GM12878 (cell line): ENCODE measurements around the gene ESRRB. TPM values are rescaled to one million over a fixed set of nuclear protein-coding genes. Genes with fewer than 3 reads are reported as not detected.

Source experiments
- GATAD2B ChIP-seq: fragments of 450-650 bp; conservative IDR thresholded peaks from 2 replicates; pipeline ENCODE4 v1.6.1; 2017; ENCODE audit warnings: low read depth, mild to moderate bottlenecking, moderate library complexity
- IRF5 ChIP-seq: fragments of 450-650 bp; IDR thresholded peaks from 2 replicates; pipeline ENCODE4 v1.6.1; 2017; ENCODE audit warnings: borderline replicate concordance
- NRF1 ChIP-seq: conservative IDR thresholded peaks from 2 replicates; pipeline ENCODE4 v1.6.1; 2011; ENCODE audit warnings: mild to moderate bottlenecking, low read depth, low read length, improper control_type of control experiment
- PRDM15 ChIP-seq: fragments of 450-650 bp; formaldehyde crosslinking; IDR thresholded peaks from 2 replicates; pipeline ENCODE4 v1.4.0; 2020; ENCODE audit warnings: mild to moderate bottlenecking, moderate library complexity
- SMAD1 ChIP-seq: fragments of 450-650 bp; IDR thresholded peaks from 2 replicates; pipeline ENCODE4 v1.6.1; 2018; ENCODE audit warnings: mild to moderate bottlenecking, low read depth; ENCODE audit not compliant: partially characterized antibody
- SPI1 ChIP-seq: IDR thresholded peaks from 2 replicates; pipeline ENCODE4 v1.6.1; 2011; ENCODE audit warnings: low read depth, mild to moderate bottlenecking, low read length, moderate library complexity, borderline replicate concordance; ENCODE audit not compliant: insufficient read depth
- TCF12 ChIP-seq: IDR thresholded peaks from 2 replicates; pipeline ENCODE4 v1.6.1; 2011; ENCODE audit warnings: low read depth, mild to moderate bottlenecking, low read length
- USF2 ChIP-seq: IDR thresholded peaks from 2 replicates; pipeline ENCODE4 v1.6.1; 2011; ENCODE audit warnings: low read depth, low read length, improper control_type of control experiment, borderline replicate concordance
- ZNF622 ChIP-seq: fragments of 450-650 bp; IDR thresholded peaks from 2 replicates; pipeline ENCODE4 v1.6.1; 2017; ENCODE audit warnings: mild to moderate bottlenecking, inconsistent platforms
- ZNF687 ChIP-seq: fragments of 450-650 bp; IDR thresholded peaks from 2 replicates; pipeline ENCODE4 v1.6.1; 2017; ENCODE audit warnings: mild to moderate bottlenecking, moderate library complexity
- ZSCAN29 ChIP-seq: fragments of 450-650 bp; IDR thresholded peaks from 2 replicates; pipeline ENCODE4 v1.6.1; 2017; ENCODE audit warnings: mild to moderate bottlenecking, moderate library complexity
- ZZZ3 ChIP-seq: IDR thresholded peaks from 2 replicates; pipeline ENCODE4 v1.6.1; 2011; ENCODE audit warnings: low read depth; ENCODE audit not compliant: control insufficient read depth, insufficient read length
- polyA plus RNA-seq, 11 experiments: library from polyadenylated mRNA; depleted of rRNA in 4 of 11; unstranded in 6 of 11; stranded (reverse) in 5 of 11; fragments of >200 nt; fragmentation: Nextera tagmentation in 4 of 11; fragmentation: Illumina TruSeq in 1 of 11; extraction: Ambion mirVana in 4 of 11; extraction: Trizol in 1 of 11; gene quantifications; 1 replicate in 1 of 11; 2 replicates in 10 of 11; pipeline versions ENCODE4 v1.2.1 to v1.2.3, GENCODE V29; 2011 to 2016; ENCODE audit warnings: inconsistent platforms in 2 of 11, missing spikeins in 2 of 11, low read depth in 1 of 11
- total RNA-seq, 4 experiments: library from RNA; depleted of rRNA in 3 of 4; stranded (reverse); fragments of >200 nt in 3 of 4; fragmentation: Illumina TruSeq in 1 of 4; extraction: Trizol in 1 of 4; gene quantifications; 2 replicates each; pipeline versions ENCODE4 v1.2.1 to v1.2.3, GENCODE V29; 2013 to 2021

Gene ESRRB
- total and polyA plus RNA-seq, 10 of the 15 experiments (the other 5 are each of a cell fraction or from before 2014, with no cell fraction given), result 0.03 to 0.73 (median 0.11) TPM; not detected in 6

GRCh38 chr14:76330411-76331327, 45.3 kb upstream of the ESRRB start (continued):
- TF ChIP-seq SMAD1 (no peak), USF2 (no peak), IRF5 (no peak), ZNF687 (no peak), GATAD2B (no peak), SPI1 (no peak), PRDM15 (no peak), ZSCAN29 (no peak), ZNF622 (no peak), ZZZ3 (no peak), TCF12 (no peak), NRF1 (no peak)
- TF ChIP-seq, all 136 proteins: peak for 0
